Ovary (tissue), 3 donors: Measurements from ENCODE around the gene PHKB.

Experiments used
- CTCF ChIP-seq, 3 donors: fragments of 450-650 bp in 2 of 3; fragments of 200-600 bp in 1 of 3; IDR thresholded peaks; one replicate each; pipeline versions ENCODE4 v1.5.1 to v1.8.0; 2016 to 2022; ENCODE audit warnings: antibody characterized with exemption in 3 of 3, mild to moderate bottlenecking in 1 of 3
- EP300 ChIP-seq: sonication (generic); formaldehyde crosslinking; IDR thresholded peaks from one replicate; pipeline ENCODE4 v1.6.1; 2017; ENCODE audit warnings: antibody characterized with exemption
- donor health status: DM: no; HTN: no; CAD: no.

- TF ChIP-seq CTCF (IDR thresholded peaks at IDR 0.05): no peak
- TF ChIP-seq EP300: no peak
Measured at GRCh38 chr16:47728205-47728604, 267.1 kb downstream of the PHKB start.
